OCI-LY7 (cell line): ENCODE data around the gene ZNF117.
"Not testable (repeated sequence)": the region's sequence is repeated elsewhere in the genome, so short reads cannot be mapped to it uniquely, and the experiment has no call there.

Experiments
- EZH2phosphoT487 ChIP-seq: fragments of 200-600 bp; sonication (generic); IDR thresholded peaks from 2 replicates; pipeline ENCODE4 v1.6.1; 2018; ENCODE audit warnings: low read depth, borderline replicate concordance, mild to moderate bottlenecking, mixed run types, antibody characterized with exemption, low read length, moderate library complexity, mixed read lengths
- TF ChIP-seq, protein P1 (sequence below): fragments of 200-600 bp; sonication (generic); conservative IDR thresholded peaks from 2 replicates; pipeline ENCODE4 v1.5.1; 2014; ENCODE audit warnings: mild to moderate bottlenecking, antibody characterized with exemption, low read length, moderate library complexity, mixed read lengths

DNA sequence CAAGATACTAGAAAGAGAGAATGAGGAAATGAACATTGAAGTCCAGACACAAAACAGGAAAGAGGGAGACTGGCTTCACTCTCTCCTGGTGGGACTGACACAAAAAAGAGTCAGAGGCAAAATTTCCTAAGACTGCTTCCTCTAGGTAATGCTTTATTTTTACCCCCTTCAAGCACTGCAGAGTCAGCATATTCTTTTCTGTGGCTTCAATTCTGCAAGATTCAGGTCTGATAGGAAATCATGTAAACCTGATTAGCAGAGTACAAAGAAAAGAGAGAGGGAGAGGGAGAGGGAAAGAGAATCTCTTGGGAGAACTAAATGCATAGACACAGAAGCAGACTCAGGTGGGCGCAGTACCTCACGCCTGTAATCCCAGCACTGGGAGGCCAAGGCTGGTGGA, 18.6 kb upstream of the ZNF117 start:
- TF ChIP-seq, protein P1, sequence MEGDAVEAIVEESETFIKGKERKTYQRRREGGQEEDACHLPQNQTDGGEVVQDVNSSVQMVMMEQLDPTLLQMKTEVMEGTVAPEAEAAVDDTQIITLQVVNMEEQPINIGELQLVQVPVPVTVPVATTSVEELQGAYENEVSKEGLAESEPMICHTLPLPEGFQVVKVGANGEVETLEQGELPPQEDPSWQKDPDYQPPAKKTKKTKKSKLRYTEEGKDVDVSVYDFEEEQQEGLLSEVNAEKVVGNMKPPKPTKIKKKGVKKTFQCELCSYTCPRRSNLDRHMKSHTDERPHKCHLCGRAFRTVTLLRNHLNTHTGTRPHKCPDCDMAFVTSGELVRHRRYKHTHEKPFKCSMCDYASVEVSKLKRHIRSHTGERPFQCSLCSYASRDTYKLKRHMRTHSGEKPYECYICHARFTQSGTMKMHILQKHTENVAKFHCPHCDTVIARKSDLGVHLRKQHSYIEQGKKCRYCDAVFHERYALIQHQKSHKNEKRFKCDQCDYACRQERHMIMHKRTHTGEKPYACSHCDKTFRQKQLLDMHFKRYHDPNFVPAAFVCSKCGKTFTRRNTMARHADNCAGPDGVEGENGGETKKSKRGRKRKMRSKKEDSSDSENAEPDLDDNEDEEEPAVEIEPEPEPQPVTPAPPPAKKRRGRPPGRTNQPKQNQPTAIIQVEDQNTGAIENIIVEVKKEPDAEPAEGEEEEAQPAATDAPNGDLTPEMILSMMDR: not testable (repeated sequence)
- TF ChIP-seq EZH2phosphoT487: not testable (repeated sequence)
